Colonic mucosa (tissue), 4 donors: ENCODE data around the gene PPDPF. TPM values are rescaled to one million over a fixed set of nuclear protein-coding genes. Genes with fewer than 3 reads are reported as not detected.

Experiments
- DNase-seq: peaks from one replicate; pipeline ENCODE4 v3.0.0-alpha.2; 2020
- H3K27ac ChIP-seq: fragments of 200-600 bp; one replicate; pipeline ENCODE4 v1.8.0; 2021
- H3K27me3 ChIP-seq: fragments of 200-600 bp; one replicate; pipeline ENCODE4 v1.8.0; 2021
- H3K36me3 ChIP-seq: fragments of 200-600 bp; one replicate; pipeline ENCODE4 v1.8.0; 2021
- H3K4me1 ChIP-seq: fragments of 200-600 bp; one replicate; pipeline ENCODE4 v1.8.0; 2021; ENCODE audit warnings: mild to moderate bottlenecking
- H3K4me3 ChIP-seq: fragments of 200-600 bp; one replicate; pipeline ENCODE4 v1.8.0; 2021
- H3K9ac ChIP-seq, 2 donors: one replicate each; pipeline ENCODE4 v1.7.0; 2013; ENCODE audit warnings: control low read depth in 2 of 2, low read depth in 2 of 2, low read length in 2 of 2
- H3K9me3 ChIP-seq: fragments of 200-600 bp; one replicate; pipeline ENCODE4 v1.8.0; 2021
- intact Hi-C: fragments of 100-400 bp; cut with DNase I; formaldehyde crosslinking; loops from one replicate; pipeline ENCODE4 v1.14.1; 2022
- total RNA-seq, 2 donors: library from RNA; stranded (reverse); fragmentation: NEBNext Ultra II Directional in 1 of 2; extraction: Animal tissue kit (Norgen Biotek cat#: 25700) in 1 of 2; gene quantifications; one replicate each; pipeline ENCODE4 v1.2.1, GENCODE V29; 2021
- TF ChIP-seq, protein P1 (sequence below): fragments of 200-600 bp; IDR thresholded peaks from one replicate; pipeline ENCODE4 v1.8.0; 2022; ENCODE audit warnings: antibody characterized with exemption, mild to moderate bottlenecking
- donor health status: healthy.
- donor health status: DM: no; HTN: no; CAD: no.
- donor health status: DM: no; HTN: no; CAD: no.

Gene PPDPF
- total RNA-seq, 2 donors from 2014 or later = 561 to 634 TPM

DNA sequence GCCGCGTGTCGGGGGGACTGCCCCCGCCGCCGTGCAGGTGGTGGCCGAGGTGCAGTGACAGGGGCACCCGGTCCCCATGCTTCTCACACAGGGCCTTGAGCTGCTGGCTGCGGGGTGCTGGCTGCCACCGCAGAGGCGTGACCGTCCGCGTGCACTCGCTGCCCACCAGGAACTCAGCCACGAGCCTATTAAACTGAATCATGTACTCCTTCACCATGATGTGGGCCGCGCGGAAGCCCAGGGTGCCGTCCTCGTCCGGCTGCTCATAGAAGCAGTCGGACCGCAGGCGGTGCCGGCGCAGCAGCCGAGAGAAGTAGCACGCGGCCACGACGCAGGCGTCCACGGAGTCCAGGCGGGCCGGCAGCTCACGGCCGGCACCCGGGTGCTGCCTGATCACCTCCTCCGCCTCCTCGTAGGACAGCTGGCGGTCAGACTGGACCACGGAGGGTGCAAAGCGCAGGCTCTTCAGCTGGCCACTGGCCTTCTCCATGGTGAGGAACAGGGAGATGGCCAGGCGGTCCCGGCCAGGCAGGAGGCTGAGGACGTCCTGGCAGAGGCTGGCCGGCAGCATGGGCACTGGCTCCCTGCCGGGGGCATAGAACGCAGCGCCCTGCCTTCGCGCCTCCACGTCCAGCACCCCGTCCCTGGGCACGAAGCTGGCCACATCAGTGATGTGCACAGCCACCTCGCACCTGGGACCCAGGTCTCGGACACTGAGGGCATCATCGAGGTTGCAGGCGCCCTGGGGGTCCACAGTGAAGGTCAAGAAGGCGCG lies 43.7 kb downstream of the PPDPF start:
- peaks cover 9% of the 10 kb centered on the region for H3K36me3 ChIP-seq
- no peak for DNase-seq

GRCh38 chr20:63565021-63565698 lies 44.6 kb downstream of the PPDPF start:
- Histone ChIP-seq H3K4me1 (no peaks in the 10 kb centered on the region), H3K4me3 (no peak overlapping the region), H3K27me3 (no peaks in the 10 kb centered on the region), H3K9me3 (no peaks in the 10 kb centered on the region), H3K9ac (no peak overlapping the region), H3K27ac (no peak overlapping the region), H3K36me3 (peaks cover 9% of the 10 kb centered on the region)
- intact Hi-C loops = no loop called here
- DNase-seq = no peak
- TF ChIP-seq, protein P1, sequence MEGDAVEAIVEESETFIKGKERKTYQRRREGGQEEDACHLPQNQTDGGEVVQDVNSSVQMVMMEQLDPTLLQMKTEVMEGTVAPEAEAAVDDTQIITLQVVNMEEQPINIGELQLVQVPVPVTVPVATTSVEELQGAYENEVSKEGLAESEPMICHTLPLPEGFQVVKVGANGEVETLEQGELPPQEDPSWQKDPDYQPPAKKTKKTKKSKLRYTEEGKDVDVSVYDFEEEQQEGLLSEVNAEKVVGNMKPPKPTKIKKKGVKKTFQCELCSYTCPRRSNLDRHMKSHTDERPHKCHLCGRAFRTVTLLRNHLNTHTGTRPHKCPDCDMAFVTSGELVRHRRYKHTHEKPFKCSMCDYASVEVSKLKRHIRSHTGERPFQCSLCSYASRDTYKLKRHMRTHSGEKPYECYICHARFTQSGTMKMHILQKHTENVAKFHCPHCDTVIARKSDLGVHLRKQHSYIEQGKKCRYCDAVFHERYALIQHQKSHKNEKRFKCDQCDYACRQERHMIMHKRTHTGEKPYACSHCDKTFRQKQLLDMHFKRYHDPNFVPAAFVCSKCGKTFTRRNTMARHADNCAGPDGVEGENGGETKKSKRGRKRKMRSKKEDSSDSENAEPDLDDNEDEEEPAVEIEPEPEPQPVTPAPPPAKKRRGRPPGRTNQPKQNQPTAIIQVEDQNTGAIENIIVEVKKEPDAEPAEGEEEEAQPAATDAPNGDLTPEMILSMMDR = no peak

More for the DNA sequence above, 43.7 kb downstream of the PPDPF start:
- no peaks in the 10 kb centered on the region for H3K9me3 ChIP-seq
- H3K27ac ChIP-seq = no peak overlapping the region
- no peak overlapping the region for H3K9ac ChIP-seq
- intact Hi-C loops = no loop called here
- TF ChIP-seq, protein P1 = no peak
- no peak overlapping the region for H3K4me3 ChIP-seq
- H3K4me1 ChIP-seq = no peaks in the 10 kb centered on the region
- H3K27me3 ChIP-seq = no peaks in the 10 kb centered on the region

DNA sequence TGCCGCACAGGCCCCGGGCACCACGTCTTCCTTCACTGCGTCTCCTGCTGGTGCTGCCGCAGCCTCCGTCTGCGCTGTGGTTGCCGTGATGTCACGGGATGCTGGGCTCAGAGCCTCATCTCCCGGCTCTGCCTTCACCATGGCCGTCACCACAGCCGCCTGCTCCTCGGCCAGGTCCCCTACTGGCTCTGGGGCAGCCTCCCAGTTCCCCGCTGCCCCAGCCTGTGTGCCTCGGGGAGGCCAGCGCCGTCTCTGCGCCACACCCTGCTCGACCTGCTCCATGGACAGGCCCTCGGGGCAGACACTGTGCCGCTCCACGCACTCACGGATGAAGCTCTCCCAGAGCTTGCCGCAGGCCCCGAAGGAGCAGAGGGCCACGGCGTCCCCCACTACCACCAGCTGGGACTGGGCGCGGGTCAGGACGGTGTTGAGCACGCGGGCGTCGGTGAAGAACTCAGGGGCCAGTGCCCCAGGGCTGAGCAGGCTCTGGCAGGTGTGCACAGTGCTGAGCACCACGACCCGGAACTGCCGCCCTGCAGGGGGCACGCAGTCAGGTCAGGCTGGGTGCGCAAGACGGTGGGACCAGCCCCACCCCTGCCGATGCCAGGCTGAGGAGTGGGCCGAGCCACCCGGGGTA lies 45.3 kb downstream of the PPDPF start:
- Histone ChIP-seq H3K4me3 (no peak overlapping the region), H3K9me3 (no peaks in the 10 kb centered on the region), H3K36me3 (peaks cover 9% of the 10 kb centered on the region), H3K27me3 (no peaks in the 10 kb centered on the region), H3K9ac (no peak overlapping the region), H3K27ac (no peak overlapping the region), H3K4me1 (no peaks in the 10 kb centered on the region)
- DNase-seq = no peak
- intact Hi-C loops = no loop called here
- TF ChIP-seq, protein P1 = no peak

DNA sequence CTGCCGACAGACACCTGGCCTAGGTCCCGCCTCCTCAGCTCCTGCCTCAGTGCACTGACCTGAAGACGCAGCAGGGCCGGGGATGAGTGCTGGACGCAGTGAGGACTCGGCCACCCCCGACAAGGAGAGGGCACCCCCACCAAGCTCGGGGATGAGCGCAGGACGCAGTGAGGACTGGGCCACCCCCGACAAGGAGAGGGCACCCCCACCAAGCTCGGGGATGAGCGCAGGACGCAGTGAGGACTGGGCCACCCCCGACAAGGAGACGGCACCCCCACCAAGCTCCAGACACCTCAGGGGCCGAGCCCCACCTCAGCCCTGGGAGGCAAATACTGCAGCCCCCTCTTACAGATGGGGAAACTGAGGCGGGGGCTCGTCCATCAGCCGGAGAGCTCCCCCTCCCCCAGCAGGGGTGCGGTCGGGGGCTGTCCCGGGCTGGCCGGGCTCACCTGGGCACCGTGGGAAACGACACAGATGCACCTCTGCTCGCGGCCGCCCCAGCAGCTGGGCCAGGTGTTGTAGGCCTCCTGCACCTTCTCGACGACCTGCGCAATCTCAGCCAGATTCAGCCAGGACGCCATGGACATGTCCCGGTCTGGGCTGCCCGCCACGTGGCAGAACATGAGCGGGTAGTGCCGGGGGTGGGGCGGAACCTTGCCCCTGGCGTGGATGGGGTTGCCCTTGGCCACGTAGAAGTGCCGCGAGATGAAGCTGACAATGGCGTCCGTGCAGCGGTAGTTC lies 46.0 kb downstream of the PPDPF start:
- intact Hi-C loops = no loop called here
- no peaks in the 10 kb centered on the region for H3K27me3 ChIP-seq
- no peaks in the 10 kb centered on the region for H3K9me3 ChIP-seq
- H3K9ac ChIP-seq = no peak overlapping the region
- no peak overlapping the region for H3K27ac ChIP-seq
- H3K4me1 ChIP-seq = no peaks in the 10 kb centered on the region
- no peak for DNase-seq
- TF ChIP-seq, protein P1 = no peak
- no peak overlapping the region for H3K4me3 ChIP-seq
- H3K36me3 ChIP-seq = peaks cover 9% of the 10 kb centered on the region

- Histone ChIP-seq H3K4me3 (no peak overlapping the region), H3K27me3 (no peaks in the 10 kb centered on the region), H3K9ac (peak overlapping the region in 1 of 2 donors; percentile 27), H3K27ac (no peak overlapping the region), H3K36me3 (peaks cover 9% of the 10 kb centered on the region), H3K4me1 (no peaks in the 10 kb centered on the region), H3K9me3 (no peaks in the 10 kb centered on the region)
- DNase-seq = no peak
- TF ChIP-seq, protein P1 = no peak
- intact Hi-C loops = no loop called here
Measured at GRCh38 chr20:63567136-63567385, 46.5 kb downstream of the PPDPF start.
